UCSD-AML1 (cell line): Measurements from ENCODE around the gene CSHL1.

Source experiments
- DNase-seq: peaks from one replicate; lab custom pipeline; 2025; ENCODE audit not compliant: unreplicated experiment; lab: John Stamatoyannopoulos, UW

Gene CSHL1

GRCh38 chr17:63911041-63911635 lies at the start of gene CSHL1:
Gene CSHL1 (minus strand): TSS chr17:63911258. CDS start chr17:63911196, 62 bp downstream.
- DNase-seq, result no peak

GRCh38 chr17:63960430-63960829 lies 49.4 kb upstream of the CSHL1 start:
- no peak for DNase-seq

- DNase-seq, result no peak
Observed at GRCh38 chr17:63960006-63960405, 48.9 kb upstream of the CSHL1 start.

- no peak for DNase-seq
Observed at GRCh38 chr17:63956296-63956920, 45.4 kb upstream of the CSHL1 start.

- DNase-seq, result no peak
Observed at GRCh38 chr17:63955791-63956190, 44.7 kb upstream of the CSHL1 start.

GRCh38 chr17:63955232-63955631 lies 44.2 kb upstream of the CSHL1 start:
- no peak for DNase-seq

- peak; percentile 64 for DNase-seq
Observed at GRCh38 chr17:63954402-63955063, 43.5 kb upstream of the CSHL1 start.

- DNase-seq, result no peak
Observed at GRCh38 chr17:63950940-63951907, 40.2 kb upstream of the CSHL1 start.

- no peak for DNase-seq
Observed at GRCh38 chr17:63949576-63950250, 38.7 kb upstream of the CSHL1 start.

- no peak for DNase-seq
Observed at GRCh38 chr17:63948521-63948920, 37.5 kb upstream of the CSHL1 start.

- no peak for DNase-seq
Observed at GRCh38 chr17:63947711-63948330, 36.8 kb upstream of the CSHL1 start.

GRCh38 chr17:63946440-63947363 lies 35.6 kb upstream of the CSHL1 start:
- peak; percentile 60 for DNase-seq

- peak; percentile 60 for DNase-seq
Observed at GRCh38 chr17:63945784-63946439, 34.9 kb upstream of the CSHL1 start.

GRCh38 chr17:63944736-63945499 lies 33.9 kb upstream of the CSHL1 start:
- no peak for DNase-seq

- DNase-seq, result no peak
Observed at GRCh38 chr17:63943745-63944144, 32.7 kb upstream of the CSHL1 start.

GRCh38 chr17:63942309-63942985 lies 31.4 kb upstream of the CSHL1 start:
- DNase-seq, result no peak

GRCh38 chr17:63941751-63942150 lies 30.7 kb upstream of the CSHL1 start:
- DNase-seq, result no peak
